GM21576 (cell line): ENCODE data around the gene GYG2.
"Not testable (repeated sequence)": the region's sequence is repeated elsewhere in the genome, so short reads cannot be mapped to it uniquely, and the experiment has no call there.

Source experiments
- ATAC-seq: cut with Tn5 transposase; IDR thresholded peaks from one replicate; pipeline ENCODE4 v1.9.1; 2021; ENCODE audit warnings: mild to moderate bottlenecking, moderate library complexity; ENCODE audit not compliant: unreplicated experiment

Gene GYG2

GRCh38 chrX:2867206-2867605 is 38.5 kb downstream of the GYG2 start:
- no peak for ATAC-seq

DNA sequence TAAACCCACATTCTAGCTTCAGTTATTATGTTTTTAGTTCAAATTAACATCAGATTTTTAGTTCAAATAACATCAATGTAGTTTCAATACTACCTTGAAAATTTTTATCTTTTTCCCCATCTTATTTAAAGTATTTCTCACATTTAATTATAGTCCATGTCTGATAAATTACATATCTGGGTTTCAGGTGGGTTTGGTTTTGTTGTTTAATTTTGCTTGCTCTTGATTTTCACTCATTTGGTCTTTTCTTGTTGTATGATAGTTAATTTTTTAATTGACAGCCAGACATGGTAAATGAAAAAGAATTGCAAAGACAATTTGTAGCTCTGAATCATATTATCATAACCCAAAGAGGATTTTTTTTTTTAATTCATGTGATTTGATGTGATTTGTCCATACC is 41.9 kb downstream of the GYG2 start:
- ATAC-seq, result no peak

- no peak for ATAC-seq
These were observed 43.1 kb downstream of the GYG2 start for GRCh38 chrX:2871831-2872230.

DNA sequence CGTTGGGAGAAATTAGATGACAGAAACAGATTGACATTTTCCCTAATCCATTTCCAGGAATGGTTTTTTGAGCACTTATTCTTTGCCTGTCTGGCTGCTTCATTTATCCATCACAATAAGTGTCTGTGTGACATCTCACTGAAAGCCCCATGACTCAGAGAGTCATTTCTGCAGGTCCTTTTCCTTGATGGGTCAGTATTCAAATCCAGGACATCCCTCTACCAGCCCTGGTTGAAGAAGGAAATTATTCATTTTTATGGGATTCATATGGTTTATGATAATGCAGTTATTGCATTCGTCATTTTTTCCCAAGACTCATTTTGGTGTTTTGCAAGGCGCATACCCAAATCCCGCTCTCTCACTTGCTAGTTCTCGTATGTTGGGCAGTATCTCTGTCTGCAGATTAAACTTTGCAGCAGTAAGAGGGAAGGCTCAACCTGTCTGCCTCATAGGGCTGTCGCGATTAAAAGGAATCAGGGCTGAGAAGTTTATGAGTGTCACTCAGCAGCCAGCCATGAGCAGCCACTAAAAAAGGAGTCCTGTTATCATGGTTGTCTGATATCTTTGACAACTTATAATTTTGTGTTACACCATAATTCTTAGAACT is 44.0 kb downstream of the GYG2 start:
- no peak for ATAC-seq

GRCh38 chrX:2874222-2875135 is 45.7 kb downstream of the GYG2 start:
- ATAC-seq, result no peak

DNA sequence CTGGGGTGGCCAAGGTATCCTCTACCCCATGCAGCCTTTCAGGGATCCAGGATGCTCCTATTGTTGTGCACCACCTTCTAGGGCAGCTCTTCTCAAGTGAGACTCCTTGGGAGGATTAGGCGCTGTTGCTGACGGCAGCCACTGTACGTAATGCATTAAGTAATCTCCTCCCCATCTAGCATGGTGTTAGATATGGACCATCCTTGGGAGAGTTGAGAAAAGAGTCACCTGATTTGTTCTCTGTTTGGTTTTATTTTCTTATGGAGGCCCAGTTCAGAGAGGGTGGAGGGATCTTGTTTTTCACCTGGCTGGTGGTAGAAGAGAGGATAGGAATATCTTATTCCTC is 46.4 kb downstream of the GYG2 start:
- no peak for ATAC-seq

GRCh38 chrX:2875798-2876399 is 47.2 kb downstream of the GYG2 start:
- ATAC-seq, result no peak

- no peak for ATAC-seq
These were observed 49.8 kb downstream of the GYG2 start for GRCh38 chrX:2878563-2878962.

DNA sequence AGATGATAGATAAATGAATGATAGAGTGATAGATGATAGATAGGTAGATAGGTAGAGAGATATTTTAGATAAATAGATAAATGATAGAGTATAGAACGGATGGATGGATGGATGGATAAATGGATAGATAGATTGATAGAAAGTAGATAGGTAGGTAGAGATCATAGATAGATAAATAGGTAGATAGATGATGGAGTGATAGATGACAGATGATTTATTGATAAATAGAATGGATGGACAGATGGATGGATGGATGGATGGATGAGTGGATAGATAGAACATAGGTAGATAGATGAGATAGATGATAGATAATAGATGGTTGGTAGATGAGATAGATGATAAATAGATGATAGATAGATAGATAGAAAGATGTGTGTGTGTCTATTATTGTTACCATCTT is 50.9 kb downstream of the GYG2 start:
- ATAC-seq, result no peak

- no peak for ATAC-seq
These were observed 55.0 kb downstream of the GYG2 start for GRCh38 chrX:2883770-2884169.

- ATAC-seq, result no peak
These were observed 59.6 kb downstream of the GYG2 start for GRCh38 chrX:2888309-2888708.

DNA sequence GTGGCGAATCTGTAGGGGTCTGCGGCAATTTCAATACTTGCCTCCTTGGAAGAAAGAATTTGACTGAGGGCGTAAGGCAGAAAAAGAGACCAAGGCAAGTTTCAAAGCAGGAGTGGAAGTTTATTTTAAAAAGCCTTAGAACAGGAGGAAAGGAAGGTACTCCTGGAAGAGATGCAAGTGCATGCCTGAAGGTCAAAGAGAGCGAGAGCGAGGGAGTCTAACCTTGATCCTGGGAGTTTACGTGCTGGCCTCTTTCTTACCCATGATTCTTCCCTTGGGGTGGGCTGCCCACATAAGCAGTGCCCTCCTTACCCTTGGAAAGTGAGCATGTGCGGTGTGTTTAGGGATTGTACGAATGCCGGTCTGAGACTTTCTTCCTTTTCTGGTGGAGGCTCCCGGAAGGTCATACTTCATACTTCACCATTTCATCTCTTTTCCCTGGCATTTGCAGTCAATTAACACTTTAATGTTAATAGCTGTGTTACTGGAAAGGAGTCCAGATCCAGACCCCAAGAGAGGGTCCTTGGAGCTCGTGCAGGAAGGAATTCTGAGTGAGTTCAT is 60.4 kb downstream of the GYG2 start:
- ATAC-seq, result no peak

- ATAC-seq, result not testable (repeated sequence)
These were observed 61.2 kb downstream of the GYG2 start for GRCh38 chrX:2889706-2890490.

GRCh38 chrX:2890536-2891460 is 62.1 kb downstream of the GYG2 start:
- not testable (repeated sequence) for ATAC-seq

DNA sequence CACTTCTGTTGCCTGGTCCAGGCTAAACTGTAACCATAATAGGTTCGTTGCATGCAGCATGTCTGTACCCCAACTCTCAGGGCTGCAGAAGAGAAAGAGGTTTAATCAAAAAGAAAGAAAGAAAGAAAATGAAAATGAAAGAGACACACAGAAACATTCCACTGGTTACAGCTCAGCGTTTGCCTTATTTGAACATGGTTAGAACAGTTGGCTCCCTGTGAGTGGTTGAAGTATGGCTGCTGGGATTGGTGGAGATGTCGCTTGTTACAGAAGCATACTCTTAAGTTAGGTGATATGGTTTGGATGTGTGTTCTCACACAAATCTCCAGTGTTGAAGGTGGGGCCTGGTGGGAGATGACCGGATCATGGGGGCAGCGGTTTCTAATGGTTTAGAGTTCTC is 64.1 kb downstream of the GYG2 start:
- ATAC-seq, result no peak

- no peak for ATAC-seq
These were observed 66.2 kb downstream of the GYG2 start for GRCh38 chrX:2894885-2895292.

DNA sequence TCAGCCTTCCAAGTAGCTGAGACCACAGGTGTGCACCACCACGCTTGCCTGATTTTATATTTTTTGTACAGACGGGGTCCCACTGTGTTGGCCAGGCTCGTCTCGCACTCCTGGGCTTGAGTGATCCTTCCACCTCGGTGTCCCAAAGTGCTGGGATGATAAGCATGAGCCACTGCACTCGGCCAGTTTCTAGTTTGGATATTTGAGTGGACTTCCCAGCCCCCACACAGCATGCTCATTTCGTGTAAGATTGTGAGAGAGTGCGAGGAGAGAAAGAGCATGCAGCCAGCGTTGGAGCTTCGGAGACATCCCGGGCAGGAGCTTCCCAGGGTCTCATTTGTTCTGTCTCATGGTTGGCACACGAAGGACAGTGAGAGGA is 68.6 kb downstream of the GYG2 start:
- ATAC-seq, result no peak

DNA sequence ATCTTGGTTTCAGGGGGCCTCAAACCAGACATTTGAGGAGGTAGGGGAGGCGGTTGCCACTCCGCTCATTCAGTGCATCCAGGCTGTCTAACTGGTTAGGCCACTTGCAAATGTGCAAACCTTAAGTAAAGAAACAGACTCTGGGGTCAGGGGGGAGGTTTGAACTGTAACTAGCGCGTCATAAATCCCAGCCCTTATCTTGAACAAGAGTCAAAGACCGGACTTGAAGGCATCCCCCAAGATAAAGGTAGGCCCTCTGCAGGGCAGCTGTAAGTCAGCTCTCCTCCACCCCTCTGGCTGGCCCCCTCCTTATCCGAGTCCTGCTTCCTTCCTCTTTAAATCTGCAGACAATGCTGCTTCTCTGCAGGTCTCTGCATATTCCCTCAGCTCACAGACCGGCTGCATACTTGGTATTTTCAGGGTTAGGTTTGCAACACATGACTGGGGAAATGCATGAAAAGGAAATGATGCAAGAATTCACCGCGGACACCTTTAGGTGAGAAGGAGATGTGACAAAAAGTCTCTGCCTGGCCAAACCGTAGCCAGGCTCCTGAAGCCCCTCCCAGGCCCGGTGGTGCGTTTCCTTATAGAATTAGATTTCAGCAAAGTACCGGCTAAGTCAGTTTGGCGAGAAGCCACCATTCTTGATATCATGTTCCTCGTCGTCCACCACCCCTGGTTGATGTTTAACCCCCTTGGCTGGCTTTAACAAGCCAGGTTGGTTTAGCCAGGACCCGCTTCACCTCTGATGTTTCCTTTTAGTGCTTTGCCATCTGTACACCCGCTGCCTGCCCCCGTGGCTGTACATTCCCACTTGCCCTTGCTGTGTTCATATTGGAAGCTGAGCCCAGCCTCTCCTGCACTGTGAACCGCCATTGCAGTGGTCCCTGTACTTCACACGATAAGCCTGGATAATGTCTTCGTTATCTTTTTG is 69.2 kb downstream of the GYG2 start:
- peak; percentile 66 for ATAC-seq
